HCT116 (cell line): Measurements from ENCODE around the gene ZBTB16. TPM values are rescaled to one million over a fixed set of nuclear protein-coding genes. Genes with fewer than 3 reads are reported as not detected.

Source experiments
- ATAC-seq: fragments of 200-7000 bp; cut with Tn5 transposase; 2 replicates; pipeline ENCODE4 v1.9.1; 2020; ENCODE audit warnings: mild to moderate bottlenecking, moderate library complexity
- BruUV-seq: library from RNA; stranded (reverse); fragments of 400-500 nt; replicated peaks from 2 replicates; lab custom pipeline; 2021; lab: Mats Ljungman, UMichigan
- CTCF ChIA-PET: fragments of 300-600 bp; sonication (Branson Sonifier 250); formaldehyde crosslinking; loops from one replicate; lab custom pipeline; 2021; ENCODE audit warnings: antibody characterized with exemption; lab: Charles Lee
- POLR2A ChIA-PET: fragments of 300-600, 350-600 bp; sonication (Branson Sonifier 250); formaldehyde crosslinking; loops from one replicate; lab custom pipeline; 2021; ENCODE audit warnings: antibody characterized with exemption; lab: Charles Lee
- RAD21 ChIA-PET, 2 experiments: fragments of 300-600 bp; sonication (Branson Sonifier 250); formaldehyde crosslinking; loops; one replicate each; lab custom pipeline; 2023; ENCODE audit warnings: low total read pairs in 2 of 2; ENCODE audit not compliant: uncharacterized antibody in 2 of 2, unreplicated experiment in 2 of 2, low non-redundant PET in 1 of 2; lab: Charles Lee
- DNase-seq: peaks from one replicate; pipeline ENCODE4 v3.0.0-alpha.2; 2010; ENCODE audit warnings: low read depth, low spot score
- H2AFZ ChIP-seq: fragments of 200-600 bp; shearing (Covaris generic), sonication (generic); 2 replicates; pipeline ENCODE4 v1.6.1; 2017; ENCODE audit warnings: low read depth, mixed run types, mixed read lengths, antibody characterized with exemption, low read length; ENCODE audit not compliant: poor library complexity, severe bottlenecking
- H3K27ac ChIP-seq: 2 replicates; pipeline ENCODE4 v1.5.1; 2012; ENCODE audit warnings: low read depth, low read length
- H3K27me3 ChIP-seq: fragments of 200-600 bp; sonication (generic); 2 replicates; pipeline ENCODE4 v1.6.1; 2016; ENCODE audit warnings: mixed run types, low read length, mixed read lengths; ENCODE audit not compliant: insufficient read depth
- H3K36me3 ChIP-seq, 2 experiments: fragments of 200-500 bp in 1 of 2; fragments of 200-600 bp in 1 of 2; sonication (Bioruptor generic) in 1 of 2; sonication (generic) in 1 of 2; 2 replicates each; pipeline versions ENCODE4 v1.5.1 to v1.6.1; 2014 to 2016; ENCODE audit warnings: low read length in 2 of 2, inconsistent platforms in 1 of 2, mixed read lengths in 1 of 2, mixed run types in 1 of 2; ENCODE audit not compliant: insufficient read depth in 2 of 2, control insufficient read depth in 1 of 2
- H3K4me1 ChIP-seq, 2 experiments: fragments of 200-600 bp in 1 of 2; sonication (generic) in 1 of 2; 2 replicates each; pipeline versions ENCODE4 v1.5.1 to v1.6.1; 2012 to 2017; ENCODE audit warnings: low read length in 2 of 2, inconsistent platforms in 1 of 2, mild to moderate bottlenecking in 1 of 2, mixed read lengths in 1 of 2, mixed run types in 1 of 2, moderate library complexity in 1 of 2; ENCODE audit not compliant: insufficient read depth in 2 of 2, control insufficient read depth in 1 of 2
- H3K4me2 ChIP-seq: fragments of 200-600 bp; sonication (generic); 2 replicates; pipeline ENCODE4 v1.6.1; 2017; ENCODE audit warnings: mixed run types, low read length, mixed read lengths
- H3K4me3 ChIP-seq, 2 experiments: fragments of 200-600 bp in 1 of 2; sonication (generic) in 1 of 2; replicated peaks in 1 of 2; 2 replicates each; pipeline ENCODE4 v1.5.1; 2011 to 2016; ENCODE audit warnings: low read length in 2 of 2, control low read depth in 1 of 2, low read depth in 1 of 2, mild to moderate bottlenecking in 1 of 2, mixed read lengths in 1 of 2, mixed run types in 1 of 2
- H3K79me2 ChIP-seq: fragments of 200-600 bp; sonication (generic); 2 replicates; pipeline ENCODE4 v1.6.1; 2017; ENCODE audit warnings: mild to moderate bottlenecking, mixed run types, low read length, moderate library complexity, mixed read lengths; ENCODE audit not compliant: insufficient read depth
- H3K9ac ChIP-seq: fragments of 200-600 bp; sonication (generic); 2 replicates; pipeline ENCODE4 v1.6.1; 2016; ENCODE audit warnings: low read length, mixed read lengths
- H3K9me2 ChIP-seq: fragments of 200-600 bp; sonication (generic), shearing (Covaris generic); 2 replicates; pipeline ENCODE4 v1.6.1; 2017; ENCODE audit warnings: mixed run types, mild to moderate bottlenecking, moderate library complexity; ENCODE audit not compliant: insufficient read depth
- H3K9me3 ChIP-seq, 2 experiments: fragments of 200-500 bp in 1 of 2; fragments of 200-600 bp in 1 of 2; sonication (Bioruptor generic) in 1 of 2; sonication (generic) in 1 of 2; 2 replicates each; pipeline ENCODE4 v1.6.1; 2014 to 2017; ENCODE audit warnings: low read length in 2 of 2, mixed read lengths in 2 of 2, inconsistent platforms in 1 of 2, low read depth in 1 of 2, mild to moderate bottlenecking in 1 of 2, mixed run types in 1 of 2, moderate library complexity in 1 of 2; ENCODE audit not compliant: control insufficient read depth in 1 of 2, insufficient read depth in 1 of 2
- H4K20me1 ChIP-seq: fragments of 200-600 bp; sonication (generic), shearing (Covaris generic); 2 replicates; pipeline ENCODE4 v1.6.1; 2017; ENCODE audit warnings: mixed run types, mild to moderate bottlenecking, moderate library complexity; ENCODE audit not compliant: insufficient read depth
- CEBPB ChIP-seq: IDR thresholded peaks from 2 replicates; pipeline ENCODE4 v1.6.1; 2012; ENCODE audit warnings: low read depth
- CTCF ChIP-seq, 3 experiments: fragments of 200-600 bp in 1 of 3; sonication (generic) in 1 of 3; IDR thresholded peaks in 2 of 3; conservative IDR thresholded peaks in 1 of 3; 2 replicates each; pipeline ENCODE4 v1.5.1; 2012 to 2017; ENCODE audit warnings: low read depth in 2 of 3, low read length in 2 of 3, antibody characterized with exemption in 1 of 3, borderline replicate concordance in 1 of 3, control low read depth in 1 of 3, mild to moderate bottlenecking in 1 of 3, mixed read lengths in 1 of 3, mixed run types in 1 of 3, moderate library complexity in 1 of 3; ENCODE audit not compliant: insufficient read depth in 1 of 3
- EGR1 ChIP-seq: IDR thresholded peaks from 2 replicates; pipeline ENCODE4 v1.6.1; 2012; ENCODE audit warnings: low read depth
- ELF1 ChIP-seq: IDR thresholded peaks from 2 replicates; pipeline ENCODE4 v1.6.1; 2012; ENCODE audit warnings: low read depth, borderline replicate concordance
- EZH2 ChIP-seq: fragments of 200-600 bp; sonication (generic); IDR thresholded peaks from 2 replicates; pipeline ENCODE4 v1.6.1; 2017; ENCODE audit warnings: antibody characterized with exemption, mixed run types
- EZH2phosphoT487 ChIP-seq: fragments of 200-600 bp; IDR thresholded peaks from 2 replicates; pipeline ENCODE4 v1.6.1; 2018; ENCODE audit warnings: antibody characterized with exemption, borderline replicate concordance
- FOSL1 ChIP-seq: IDR thresholded peaks from 2 replicates; pipeline ENCODE4 v1.6.1; 2012; ENCODE audit warnings: low read depth
- JUND ChIP-seq: IDR thresholded peaks from 2 replicates; pipeline ENCODE4 v1.6.1; 2012
- POLR2A ChIP-seq: IDR thresholded peaks from 2 replicates; pipeline ENCODE4 v1.7.0; 2011; ENCODE audit warnings: borderline replicate concordance; ENCODE audit not compliant: insufficient read depth, insufficient read length; ENCODE audit errors: extremely low read depth
- POLR2AphosphoS5 ChIP-seq: IDR thresholded peaks from 2 replicates; pipeline ENCODE4 v1.6.1; 2011; ENCODE audit warnings: mild to moderate bottlenecking, low read depth, low read length, moderate library complexity
- RAD21 ChIP-seq: IDR thresholded peaks from 2 replicates; pipeline ENCODE4 v1.6.1; 2012; ENCODE audit warnings: low read depth, mild to moderate bottlenecking
- SIN3A ChIP-seq: IDR thresholded peaks from 2 replicates; pipeline ENCODE4 v1.6.1; 2012; ENCODE audit warnings: low read depth
- ZFX ChIP-seq: fragments of 450-650 bp; IDR thresholded peaks from 2 replicates; pipeline ENCODE4 v1.6.1; 2017
- ZNF274 ChIP-seq: fragments of 200-500 bp; sonication (Bioruptor generic); IDR thresholded peaks from 2 replicates; pipeline ENCODE4 v1.6.1; 2014; ENCODE audit warnings: mild to moderate bottlenecking, low read depth, low read length, inconsistent platforms
- intact Hi-C: fragments of 100-400 bp; cut with micrococcal nuclease; formaldehyde crosslinking; loops from 2 replicates; pipeline ENCODE4 v1.10.0; 2022
- total RNA-seq: library from RNA; stranded (reverse); gene quantifications from one replicate; pipeline ENCODE4 v1.2.1, GENCODE V29; 2021; ENCODE audit not compliant: unreplicated experiment
- TF ChIP-seq, protein P1 (sequence below): IDR thresholded peaks from 2 replicates; pipeline ENCODE4 v1.6.1; 2012
- TF ChIP-seq, protein P2 (sequence below): IDR thresholded peaks from 2 replicates; pipeline ENCODE4 v1.6.1; 2012; ENCODE audit warnings: low read depth
- TF ChIP-seq, protein P3 (sequence below): IDR thresholded peaks from 2 replicates; pipeline ENCODE4 v1.6.1; 2012
- TF ChIP-seq, protein P4 (sequence below): IDR thresholded peaks from 2 replicates; pipeline ENCODE4 v1.6.1; 2011; ENCODE audit warnings: mild to moderate bottlenecking, low read length, moderate library complexity; ENCODE audit not compliant: insufficient replicate concordance; ENCODE audit errors: extremely low read depth

ZBTB16 gene
- total RNA-seq, 1 experiment from 2014 or later = 0.30 TPM

DNA sequence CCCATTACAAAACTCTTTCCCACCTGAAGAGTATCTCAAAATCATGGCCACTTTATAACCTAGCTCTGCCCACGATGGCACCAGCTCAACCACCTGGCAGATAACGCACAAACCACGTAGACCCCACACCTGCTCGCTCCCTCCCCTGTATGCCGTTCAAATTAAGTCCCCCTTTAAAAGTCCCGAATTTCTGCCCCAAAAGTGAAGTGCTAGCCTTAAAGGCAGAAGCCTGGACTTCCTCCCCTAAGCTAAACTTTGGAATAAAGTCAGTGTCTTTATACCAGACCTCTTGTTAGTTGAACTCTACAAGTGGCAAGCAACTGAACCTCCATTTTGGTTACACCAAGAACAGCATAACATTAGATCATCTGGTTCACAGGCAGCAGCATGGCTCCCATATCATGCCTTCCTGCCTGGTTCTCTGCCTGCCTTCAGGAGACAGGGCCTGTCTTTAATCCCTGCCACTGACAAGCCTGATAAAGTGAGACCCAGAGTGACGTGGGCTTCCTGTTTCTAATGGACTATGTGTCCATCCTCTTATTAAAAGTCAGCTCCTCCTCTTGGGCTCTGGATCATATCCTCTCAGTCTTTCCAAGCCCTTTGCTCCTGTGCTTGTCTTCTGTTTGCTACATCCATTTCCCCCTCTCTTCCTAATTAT, 204.1 kb downstream of the ZBTB16 start:
- Histone ChIP-seq H3K27me3 (peaks cover 25% of the 10 kb centered on the region; the same call in 1 of the 2 replicates), H3K4me2 (no peak overlapping the region), H3K4me1 (no peaks in the 10 kb centered on the region), H3K9me3 (no peaks in the 10 kb centered on the region), H4K20me1 (no peaks in the 10 kb centered on the region), H3K79me2 (no peaks in the 10 kb centered on the region), H3K4me3 (no peak overlapping the region), H3K36me3 (no peaks in the 10 kb centered on the region), H2AFZ (no peak overlapping the region), H3K27ac (no peak overlapping the region), H3K9ac (no peak overlapping the region), H3K9me2 (no peaks in the 10 kb centered on the region)
- ChIA-PET CTCF (interaction anchor here (1.0 to 6.6 kb wide), 6 partner anchors 270 to 467 kb away, joined by 3 to 74 read pairs (median 26); partner anchors contain the start of gene HTR3A), RAD21 (interaction anchor here in 1 of 2 experiments (0.9 kb wide), 1 partner anchor 457 kb away, joined by 3 read pairs; no protein-coding TSS in a partner anchor), POLR2A (no interaction called here)
- intact Hi-C loops = loop anchor here (5.0 kb wide), 2 partner anchors 81 to 1976 kb away; no protein-coding TSS in a partner anchor
- no TSS peak for BruUV-seq
- no peak for TF ChIP-seq CTCF (IDR thresholded peaks at IDR 0.05 in 2 of 3, conservative IDR thresholded peaks at IDR 0.05 in 1 of 3; ENCODE audit: borderline replicate concordance in 1 of 3, insufficient read depth in 1 of 3, low read depth in 2 of 3, low read length in 2 of 3)
- no peak for TF ChIP-seq EGR1
- TF ChIP-seq POLR2AphosphoS5 = no peak
- TF ChIP-seq ZNF274 = no peak
- TF ChIP-seq, protein P1, sequence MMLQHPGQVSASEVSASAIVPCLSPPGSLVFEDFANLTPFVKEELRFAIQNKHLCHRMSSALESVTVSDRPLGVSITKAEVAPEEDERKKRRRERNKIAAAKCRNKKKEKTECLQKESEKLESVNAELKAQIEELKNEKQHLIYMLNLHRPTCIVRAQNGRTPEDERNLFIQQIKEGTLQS = no peak
- no peak for TF ChIP-seq EZH2phosphoT487
- no peak for TF ChIP-seq ELF1
- TF ChIP-seq FOSL1 = no peak
- TF ChIP-seq, protein P2, sequence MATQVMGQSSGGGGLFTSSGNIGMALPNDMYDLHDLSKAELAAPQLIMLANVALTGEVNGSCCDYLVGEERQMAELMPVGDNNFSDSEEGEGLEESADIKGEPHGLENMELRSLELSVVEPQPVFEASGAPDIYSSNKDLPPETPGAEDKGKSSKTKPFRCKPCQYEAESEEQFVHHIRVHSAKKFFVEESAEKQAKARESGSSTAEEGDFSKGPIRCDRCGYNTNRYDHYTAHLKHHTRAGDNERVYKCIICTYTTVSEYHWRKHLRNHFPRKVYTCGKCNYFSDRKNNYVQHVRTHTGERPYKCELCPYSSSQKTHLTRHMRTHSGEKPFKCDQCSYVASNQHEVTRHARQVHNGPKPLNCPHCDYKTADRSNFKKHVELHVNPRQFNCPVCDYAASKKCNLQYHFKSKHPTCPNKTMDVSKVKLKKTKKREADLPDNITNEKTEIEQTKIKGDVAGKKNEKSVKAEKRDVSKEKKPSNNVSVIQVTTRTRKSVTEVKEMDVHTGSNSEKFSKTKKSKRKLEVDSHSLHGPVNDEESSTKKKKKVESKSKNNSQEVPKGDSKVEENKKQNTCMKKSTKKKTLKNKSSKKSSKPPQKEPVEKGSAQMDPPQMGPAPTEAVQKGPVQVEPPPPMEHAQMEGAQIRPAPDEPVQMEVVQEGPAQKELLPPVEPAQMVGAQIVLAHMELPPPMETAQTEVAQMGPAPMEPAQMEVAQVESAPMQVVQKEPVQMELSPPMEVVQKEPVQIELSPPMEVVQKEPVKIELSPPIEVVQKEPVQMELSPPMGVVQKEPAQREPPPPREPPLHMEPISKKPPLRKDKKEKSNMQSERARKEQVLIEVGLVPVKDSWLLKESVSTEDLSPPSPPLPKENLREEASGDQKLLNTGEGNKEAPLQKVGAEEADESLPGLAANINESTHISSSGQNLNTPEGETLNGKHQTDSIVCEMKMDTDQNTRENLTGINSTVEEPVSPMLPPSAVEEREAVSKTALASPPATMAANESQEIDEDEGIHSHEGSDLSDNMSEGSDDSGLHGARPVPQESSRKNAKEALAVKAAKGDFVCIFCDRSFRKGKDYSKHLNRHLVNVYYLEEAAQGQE = no peak
- TF ChIP-seq CEBPB = no peak
- TF ChIP-seq, protein P3, sequence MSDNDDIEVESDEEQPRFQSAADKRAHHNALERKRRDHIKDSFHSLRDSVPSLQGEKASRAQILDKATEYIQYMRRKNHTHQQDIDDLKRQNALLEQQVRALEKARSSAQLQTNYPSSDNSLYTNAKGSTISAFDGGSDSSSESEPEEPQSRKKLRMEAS = no peak
- no peak for TF ChIP-seq POLR2A
- no peak for TF ChIP-seq EZH2
- TF ChIP-seq, protein P4, sequence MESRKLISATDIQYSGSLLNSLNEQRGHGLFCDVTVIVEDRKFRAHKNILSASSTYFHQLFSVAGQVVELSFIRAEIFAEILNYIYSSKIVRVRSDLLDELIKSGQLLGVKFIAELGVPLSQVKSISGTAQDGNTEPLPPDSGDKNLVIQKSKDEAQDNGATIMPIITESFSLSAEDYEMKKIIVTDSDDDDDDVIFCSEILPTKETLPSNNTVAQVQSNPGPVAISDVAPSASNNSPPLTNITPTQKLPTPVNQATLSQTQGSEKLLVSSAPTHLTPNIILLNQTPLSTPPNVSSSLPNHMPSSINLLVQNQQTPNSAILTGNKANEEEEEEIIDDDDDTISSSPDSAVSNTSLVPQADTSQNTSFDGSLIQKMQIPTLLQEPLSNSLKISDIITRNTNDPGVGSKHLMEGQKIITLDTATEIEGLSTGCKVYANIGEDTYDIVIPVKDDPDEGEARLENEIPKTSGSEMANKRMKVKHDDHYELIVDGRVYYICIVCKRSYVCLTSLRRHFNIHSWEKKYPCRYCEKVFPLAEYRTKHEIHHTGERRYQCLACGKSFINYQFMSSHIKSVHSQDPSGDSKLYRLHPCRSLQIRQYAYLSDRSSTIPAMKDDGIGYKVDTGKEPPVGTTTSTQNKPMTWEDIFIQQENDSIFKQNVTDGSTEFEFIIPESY = no peak
- TF ChIP-seq SIN3A = no peak
- TF ChIP-seq ZFX = no peak
- no peak for TF ChIP-seq JUND
- TF ChIP-seq RAD21 = no peak
- no peak for DNase-seq
- no peak for ATAC-seq
